Osteocyte (in vitro differentiated cells): ENCODE measurements around the gene INO80D. TPM values are rescaled to one million over a fixed set of nuclear protein-coding genes. Genes with fewer than 3 reads are reported as not detected.

Experiments used
- DNase-seq: peaks from one replicate; pipeline ENCODE4 v3.0.0; 2021; ENCODE audit warnings: mixed read lengths; ENCODE audit not compliant: unreplicated experiment; ENCODE audit errors: extremely low spot score
- H3K27ac Mint-ChIP-seq: one replicate; pipeline ENCODE4 v1.8.0; 2021; ENCODE audit warnings: mild to moderate bottlenecking, mixed read lengths; ENCODE audit not compliant: unreplicated experiment
- H3K27me3 Mint-ChIP-seq: one replicate; pipeline ENCODE4 v1.8.0; 2021; ENCODE audit warnings: mixed read lengths; ENCODE audit not compliant: unreplicated experiment
- H3K36me3 Mint-ChIP-seq: one replicate; pipeline ENCODE4 v1.8.0; 2021; ENCODE audit warnings: mixed read lengths; ENCODE audit not compliant: unreplicated experiment
- H3K4me1 Mint-ChIP-seq: one replicate; pipeline ENCODE4 v1.8.0; 2021; ENCODE audit warnings: mixed read lengths; ENCODE audit not compliant: unreplicated experiment
- H3K4me3 Mint-ChIP-seq: one replicate; pipeline ENCODE4 v1.8.0; 2021; ENCODE audit warnings: mild to moderate bottlenecking, moderate library complexity, mixed read lengths; ENCODE audit not compliant: unreplicated experiment
- H3K9me3 Mint-ChIP-seq: one replicate; pipeline ENCODE4 v1.8.0; 2021; ENCODE audit warnings: mixed read lengths; ENCODE audit not compliant: unreplicated experiment
- CTCF ChIP-seq: fragments of 200-600 bp; sonication (generic); IDR thresholded peaks from 2 replicates; pipeline ENCODE4 v1.5.0; 2021; ENCODE audit warnings: antibody characterized with exemption, mild to moderate bottlenecking, moderate library complexity
- total RNA-seq: library from RNA; stranded (reverse); gene quantifications from 2 replicates; pipeline ENCODE4 v1.2.1, GENCODE V29; 2021

The INO80D gene
- total RNA-seq, 1 donor from 2014 or later: 18.9 TPM

- no peak for TF ChIP-seq CTCF
- DNase-seq: no peak
- H3K27ac Mint-ChIP-seq: no peak overlapping the region
- H3K9me3 Mint-ChIP-seq: no peaks in the 10 kb centered on the region
- no peaks in the 10 kb centered on the region for H3K36me3 Mint-ChIP-seq
- H3K4me3 Mint-ChIP-seq: no peak overlapping the region
- H3K4me1 Mint-ChIP-seq: no peaks in the 10 kb centered on the region
- peaks cover 38% of the 10 kb centered on the region for H3K27me3 Mint-ChIP-seq
Measured at GRCh38 chr2:205969584-205969983, 116.4 kb downstream of the INO80D start.

- H3K27ac Mint-ChIP-seq: no peak overlapping the region
- H3K9me3 Mint-ChIP-seq: no peaks in the 10 kb centered on the region
- H3K36me3 Mint-ChIP-seq: no peaks in the 10 kb centered on the region
- no peak for TF ChIP-seq CTCF
- H3K4me3 Mint-ChIP-seq: no peak overlapping the region
- H3K4me1 Mint-ChIP-seq: no peaks in the 10 kb centered on the region
- DNase-seq: no peak
- H3K27me3 Mint-ChIP-seq: peaks cover 38% of the 10 kb centered on the region
Measured at GRCh38 chr2:205967391-205968075, 118.4 kb downstream of the INO80D start.

- H3K9me3 Mint-ChIP-seq: no peaks in the 10 kb centered on the region
- no peaks in the 10 kb centered on the region for H3K36me3 Mint-ChIP-seq
- peaks cover 29% of the 10 kb centered on the region for H3K27me3 Mint-ChIP-seq
- no peak overlapping the region for H3K4me3 Mint-ChIP-seq
- no peak for DNase-seq
- H3K27ac Mint-ChIP-seq: no peak overlapping the region
- no peak for TF ChIP-seq CTCF
- no peaks in the 10 kb centered on the region for H3K4me1 Mint-ChIP-seq
Measured at GRCh38 chr2:205965707-205966106, 120.3 kb downstream of the INO80D start.

- no peaks in the 10 kb centered on the region for H3K36me3 Mint-ChIP-seq
- TF ChIP-seq CTCF: no peak
- H3K4me1 Mint-ChIP-seq: no peaks in the 10 kb centered on the region
- H3K27me3 Mint-ChIP-seq: peaks cover 24% of the 10 kb centered on the region
- H3K9me3 Mint-ChIP-seq: no peaks in the 10 kb centered on the region
- H3K27ac Mint-ChIP-seq: no peak overlapping the region
- DNase-seq: no peak
- no peak overlapping the region for H3K4me3 Mint-ChIP-seq
Measured at GRCh38 chr2:205964111-205964761, 121.7 kb downstream of the INO80D start.

- H3K36me3 Mint-ChIP-seq: no peaks in the 10 kb centered on the region
- no peaks in the 10 kb centered on the region for H3K4me1 Mint-ChIP-seq
- TF ChIP-seq CTCF: no peak
- peaks cover 6% of the 10 kb centered on the region for H3K27me3 Mint-ChIP-seq
- no peak for DNase-seq
- no peaks in the 10 kb centered on the region for H3K9me3 Mint-ChIP-seq
- no peak overlapping the region for H3K4me3 Mint-ChIP-seq
- no peak overlapping the region for H3K27ac Mint-ChIP-seq
Measured at GRCh38 chr2:205959521-205959920, 126.5 kb downstream of the INO80D start.
